Calu3 (cell line): ENCODE results near the gene SORBS1. TPM values are rescaled to one million over a fixed set of nuclear protein-coding genes. Genes with fewer than 3 reads are reported as not detected.

Experiments used
- BruUV-seq: library from RNA; stranded (reverse); fragments of 400-500 nt; replicated peaks from 2 replicates; lab custom pipeline; 2021; lab: Mats Ljungman, UMichigan
- CTCF ChIA-PET: fragments of 300-600 bp; sonication (Branson Sonifier 250); formaldehyde crosslinking; loops from one replicate; lab custom pipeline; 2022; ENCODE audit warnings: antibody characterized with exemption; lab: Charles Lee
- DNase-seq: peaks from one replicate; pipeline ENCODE4 v3.0.0; 2022
- H3K27ac Mint-ChIP-seq: one replicate; pipeline ENCODE4 v1.8.0; 2022; ENCODE audit warnings: mixed read lengths; ENCODE audit not compliant: unreplicated experiment
- H3K27me3 Mint-ChIP-seq: one replicate; pipeline ENCODE4 v1.8.0; 2022; ENCODE audit warnings: mixed read lengths; ENCODE audit not compliant: unreplicated experiment
- H3K36me3 Mint-ChIP-seq: one replicate; pipeline ENCODE4 v1.8.0; 2022; ENCODE audit warnings: mild to moderate bottlenecking, moderate library complexity, mixed read lengths; ENCODE audit not compliant: insufficient read depth, unreplicated experiment
- H3K4me1 Mint-ChIP-seq: one replicate; pipeline ENCODE4 v1.8.0; 2022; ENCODE audit warnings: mild to moderate bottlenecking, low read depth, mixed read lengths; ENCODE audit not compliant: unreplicated experiment
- H3K4me3 Mint-ChIP-seq: one replicate; pipeline ENCODE4 v1.8.0; 2022; ENCODE audit warnings: mild to moderate bottlenecking, low read depth, moderate library complexity, mixed read lengths; ENCODE audit not compliant: unreplicated experiment
- H3K9me3 Mint-ChIP-seq: one replicate; pipeline ENCODE4 v1.8.0; 2022; ENCODE audit warnings: low read depth, mixed read lengths; ENCODE audit not compliant: unreplicated experiment
- CTCF ChIP-seq: fragments of 200-600 bp; IDR thresholded peaks from one replicate; pipeline ENCODE4 v1.8.0; 2022; ENCODE audit warnings: antibody characterized with exemption; ENCODE audit not compliant: unreplicated experiment
- intact Hi-C: fragments of 100-400 bp; cut with micrococcal nuclease; formaldehyde crosslinking; loops from one replicate; pipeline ENCODE4 v1.10.0; 2022; ENCODE audit not compliant: unreplicated experiment
- total RNA-seq: library from RNA; stranded (reverse); gene quantifications from 2 replicates; pipeline ENCODE4 v1.2.3, GENCODE V29; 2022

SORBS1 gene
- total RNA-seq, 1 experiment from 2014 or later: 2.8 TPM

- intact Hi-C loops: no loop called here
- H3K27ac Mint-ChIP-seq: no peak overlapping the region
- no peaks in the 10 kb centered on the region for H3K36me3 Mint-ChIP-seq
- H3K9me3 Mint-ChIP-seq: no peaks in the 10 kb centered on the region
- BruUV-seq: no TSS peak
- TF ChIP-seq CTCF: no peak
- no peaks in the 10 kb centered on the region for H3K4me1 Mint-ChIP-seq
- H3K4me3 Mint-ChIP-seq: no peak overlapping the region
- H3K27me3 Mint-ChIP-seq: no peaks in the 10 kb centered on the region
- CTCF ChIA-PET: no interaction called here
- DNase-seq: no peak
Observed at GRCh38 chr10:95499482-95499989, 61.6 kb downstream of the SORBS1 start.

GRCh38 chr10:95496951-95497350 lies 64.2 kb downstream of the SORBS1 start:
- Mint-ChIP-seq H3K36me3 (no peaks in the 10 kb centered on the region), H3K27me3 (no peaks in the 10 kb centered on the region), H3K4me1 (peaks cover 8% of the 10 kb centered on the region), H3K4me3 (no peak overlapping the region), H3K27ac (no peak overlapping the region), H3K9me3 (peaks cover 2% of the 10 kb centered on the region)
- BruUV-seq: no TSS peak
- intact Hi-C loops: no loop called here
- CTCF ChIA-PET: no interaction called here
- no peak for DNase-seq
- TF ChIP-seq CTCF: no peak

GRCh38 chr10:95496246-95496911 lies 64.8 kb downstream of the SORBS1 start:
- no peak for DNase-seq
- intact Hi-C loops: no loop called here
- CTCF ChIA-PET: no interaction called here
- Mint-ChIP-seq H3K4me1 (peaks cover 8% of the 10 kb centered on the region), H3K9me3 (peaks cover 2% of the 10 kb centered on the region), H3K4me3 (no peak overlapping the region), H3K36me3 (no peaks in the 10 kb centered on the region), H3K27ac (no peak overlapping the region), H3K27me3 (no peaks in the 10 kb centered on the region)
- no peak for TF ChIP-seq CTCF
- no TSS peak for BruUV-seq

GRCh38 chr10:95493862-95494261 lies 67.3 kb downstream of the SORBS1 start:
- BruUV-seq: no TSS peak
- CTCF ChIA-PET: interaction anchor here (0.7 to 0.9 kb wide), 2 partner anchors 16 to 54 kb away, joined by 4 to 13 read pairs; no protein-coding TSS in a partner anchor
- no peak for TF ChIP-seq CTCF

More at GRCh38 chr10:95493862-95494261, 67.3 kb downstream of the SORBS1 start:
- DNase-seq: no peak
- Mint-ChIP-seq H3K27ac (no peak overlapping the region), H3K36me3 (no peaks in the 10 kb centered on the region), H3K4me3 (no peak overlapping the region), H3K4me1 (peaks cover 8% of the 10 kb centered on the region), H3K27me3 (no peaks in the 10 kb centered on the region), H3K9me3 (peaks cover 2% of the 10 kb centered on the region)
- intact Hi-C loops: no loop called here
